ENCODE results near the gene USP6NL.

GRCh38 chr10:11589738-11590137 is 21.7 kb downstream of the USP6NL start:
- no peak for TF ChIP-seq CTCF (IDR thresholded peaks at IDR 0.05)
- no peak for TF ChIP-seq POLR2A (IDR thresholded peaks at IDR 0.05)
